NCI-H1105 (cell line): ENCODE data around the gene MAPKBP1.
"Not testable (repeated sequence)": the region's sequence is repeated elsewhere in the genome, so short reads cannot be mapped to it uniquely, and the experiment has no call there.

Experiments used
- DNase-seq: peaks from one replicate; lab custom pipeline; 2025; lab: John Stamatoyannopoulos, UW

Gene MAPKBP1

GRCh38 chr15:41827880-41828806, 53.9 kb downstream of the MAPKBP1 start, which contains the start of gene JMJD7:
Gene JMJD7, plus strand, starts transcription at chr15:41828092. Its CDS starts 33 bp downstream, at chr15:41828125.
- DNase-seq = peak; percentile 64

DNA sequence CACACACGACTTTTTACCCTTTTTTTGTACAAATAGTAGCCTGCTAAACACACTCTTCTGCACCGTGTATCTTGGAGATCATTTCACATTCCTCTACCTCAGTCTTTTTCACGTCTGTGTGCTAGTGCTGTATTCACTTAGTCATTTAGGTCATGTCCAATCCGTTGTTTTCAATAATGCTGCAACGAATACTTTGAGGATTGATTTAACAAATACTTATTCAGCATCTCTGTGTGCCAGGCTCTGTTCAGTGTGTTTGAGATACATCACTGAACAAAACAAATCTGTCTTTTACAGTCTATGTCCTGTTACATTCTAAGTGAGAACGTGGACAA, 54.5 kb downstream of the MAPKBP1 start:
- no peak for DNase-seq

DNA sequence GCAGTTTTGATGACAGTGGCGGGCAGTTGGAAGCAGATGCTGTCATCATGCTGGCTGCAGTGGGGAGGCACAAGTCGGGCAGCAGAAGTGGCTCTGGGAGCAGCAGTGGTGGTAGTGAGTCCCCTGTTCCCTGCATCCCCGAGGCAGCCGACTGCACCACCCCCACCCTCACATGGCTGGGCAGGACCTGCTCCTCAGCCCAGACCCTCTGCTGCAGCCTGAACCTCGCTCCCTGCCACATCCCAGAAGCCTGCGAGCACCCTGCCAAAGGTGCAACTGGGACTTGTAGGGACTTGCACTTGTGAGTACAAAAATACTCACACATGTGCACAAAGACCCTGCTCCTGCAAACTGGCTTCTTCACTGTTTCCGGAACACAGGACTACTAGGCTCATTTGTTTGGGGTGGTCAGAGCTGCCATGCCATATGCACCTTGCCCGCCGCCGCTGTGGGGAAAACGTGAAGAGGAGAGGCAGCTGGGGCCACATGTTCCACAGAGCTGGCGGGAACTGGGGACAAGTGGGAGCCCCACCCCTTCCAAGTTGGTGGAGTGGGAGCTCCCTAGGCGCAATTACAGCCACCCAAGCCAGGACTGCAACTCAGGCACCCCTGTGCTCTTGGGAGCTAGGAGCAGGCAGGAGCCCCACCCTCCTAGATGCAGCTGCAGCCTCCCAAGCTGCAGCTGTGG, 55.8 kb downstream of the MAPKBP1 start:
- no peak for DNase-seq

DNA sequence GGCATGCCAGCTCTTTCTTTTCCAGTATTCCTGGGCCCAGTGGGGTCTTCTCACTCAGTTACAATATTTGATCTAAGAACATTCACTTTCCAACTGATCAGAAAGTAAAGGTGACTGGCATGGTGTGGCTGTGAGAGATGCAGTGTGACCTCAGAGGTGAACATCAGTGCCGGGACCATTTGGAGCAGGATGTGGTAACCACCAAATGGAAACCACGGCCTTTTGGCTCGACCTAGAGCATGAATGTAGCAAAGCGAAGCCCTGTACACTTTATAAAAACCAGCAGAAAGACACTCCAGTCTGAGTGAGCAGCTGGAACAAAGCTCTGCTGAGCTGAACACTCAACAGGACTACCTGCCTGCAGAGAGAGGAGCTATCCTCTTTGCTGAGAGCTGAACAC, 57.0 kb downstream of the MAPKBP1 start:
- not testable (repeated sequence) for DNase-seq

DNA sequence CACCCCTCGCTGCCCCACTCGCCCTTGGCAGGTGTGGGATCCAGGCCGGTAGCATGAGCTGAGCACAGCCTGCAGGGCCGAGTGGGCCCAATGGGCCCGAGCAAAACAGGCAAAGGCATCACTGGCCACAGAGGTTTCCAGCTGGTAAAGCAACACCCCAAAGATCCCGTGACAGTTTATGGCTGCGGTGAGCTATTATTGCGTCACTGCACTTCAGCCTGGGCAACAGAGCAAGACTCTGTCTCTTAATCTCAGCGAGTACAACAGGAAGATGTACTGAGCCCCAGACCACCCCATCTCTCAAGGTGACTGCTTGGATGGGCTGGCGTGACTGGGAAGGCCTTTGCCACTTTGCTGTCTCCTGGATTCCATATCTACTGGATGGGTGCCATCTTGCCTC, 57.9 kb downstream of the MAPKBP1 start:
- DNase-seq = no peak

DNA sequence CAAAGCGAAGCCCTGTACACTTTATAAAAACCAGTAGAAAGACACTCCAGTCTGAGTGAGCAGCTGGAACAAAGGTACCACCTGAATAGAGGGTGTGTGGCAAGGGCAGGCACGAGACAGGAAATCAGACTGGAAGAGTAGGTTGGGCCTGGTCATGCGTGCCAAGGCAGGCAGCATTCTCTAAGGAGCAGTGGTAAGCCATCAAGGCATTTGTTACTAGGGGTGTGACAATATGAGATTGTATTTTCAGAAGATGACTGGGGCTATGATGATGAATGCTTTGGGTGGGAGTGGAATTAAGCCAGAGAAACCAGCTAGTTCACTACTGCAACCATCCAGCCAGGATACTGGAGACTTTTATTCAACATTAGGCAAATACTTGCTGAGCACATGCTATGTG, 58.6 kb downstream of the MAPKBP1 start:
- DNase-seq = no peak

DNA sequence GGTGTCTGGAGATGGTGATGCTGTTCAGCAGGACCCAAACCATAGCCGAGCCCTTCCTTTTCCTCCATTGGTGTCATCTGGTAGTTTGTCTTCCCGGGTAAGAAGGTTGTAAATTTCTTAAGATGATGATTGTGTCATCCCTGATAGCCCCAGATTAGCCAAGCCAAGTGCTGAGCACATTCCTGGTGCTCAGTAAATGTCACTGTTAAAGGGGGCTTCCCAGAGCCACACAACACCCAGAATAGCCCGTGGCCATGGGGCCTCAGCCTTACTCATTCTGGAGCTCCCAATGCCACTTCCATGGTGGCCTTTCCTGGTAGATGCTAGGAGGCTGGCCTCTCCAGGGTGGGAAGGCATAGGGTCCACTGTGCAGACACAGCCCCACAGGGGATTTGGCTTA, 59.8 kb downstream of the MAPKBP1 start:
- no peak for DNase-seq

- no peak for DNase-seq
These were observed 61.8 kb downstream of the MAPKBP1 start for GRCh38 chr15:41836073-41836472.

- DNase-seq = no peak
These were observed 62.6 kb downstream of the MAPKBP1 start for GRCh38 chr15:41836713-41837454.

DNA sequence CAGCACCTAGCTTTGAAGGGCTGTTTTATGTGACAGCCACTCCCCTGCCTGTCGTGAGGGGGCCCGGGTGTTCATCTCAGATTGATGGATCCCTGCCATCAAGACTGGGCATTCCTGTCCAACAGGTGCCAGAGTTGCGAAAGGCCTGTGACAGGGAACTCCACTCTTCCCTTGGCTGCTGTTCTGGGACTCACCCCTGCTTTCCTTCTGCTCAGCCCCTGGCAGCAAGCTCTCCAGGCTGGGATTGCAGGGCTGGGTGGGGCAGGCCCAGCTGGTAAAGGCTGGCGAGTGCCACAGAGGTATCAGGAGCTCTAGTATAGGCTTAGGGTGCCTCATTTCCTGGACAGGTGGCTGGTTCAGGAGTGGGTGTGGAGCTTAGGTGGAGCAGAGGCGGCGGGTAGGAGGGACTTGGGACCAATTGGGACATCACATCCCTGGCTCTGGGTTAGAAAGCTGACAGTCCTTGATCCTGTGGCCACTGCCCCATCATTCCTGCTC, 64.2 kb downstream of the MAPKBP1 start, which contains the start of gene PLA2G4B:
Gene PLA2G4B, plus strand, starts transcription at position 448 of the 498 bp plus-strand sequence. CDS start 67 bp downstream, outside the sequence.
- no peak for DNase-seq

- DNase-seq = no peak
These were observed 65.7 kb downstream of the MAPKBP1 start for GRCh38 chr15:41839781-41840491.

DNA sequence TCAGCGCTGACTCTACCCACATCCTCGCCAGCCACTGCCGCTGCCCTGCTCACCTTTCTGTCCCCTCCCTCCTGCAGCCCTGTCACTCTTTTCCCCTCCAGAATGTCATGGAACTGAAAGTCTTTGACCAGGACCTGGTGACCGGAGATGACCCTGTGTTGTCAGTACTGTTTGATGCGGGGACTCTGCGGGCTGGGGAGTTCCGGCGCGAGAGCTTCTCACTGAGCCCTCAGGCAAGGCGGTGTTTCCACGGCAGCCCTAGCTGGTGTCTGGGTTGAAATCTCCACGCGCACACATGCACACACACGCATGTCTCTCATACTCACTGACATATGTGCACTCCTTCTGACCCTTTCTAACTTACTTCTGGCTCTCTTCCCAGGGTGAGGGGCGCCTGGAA, 66.4 kb downstream of the MAPKBP1 start:
- no peak for DNase-seq

DNA sequence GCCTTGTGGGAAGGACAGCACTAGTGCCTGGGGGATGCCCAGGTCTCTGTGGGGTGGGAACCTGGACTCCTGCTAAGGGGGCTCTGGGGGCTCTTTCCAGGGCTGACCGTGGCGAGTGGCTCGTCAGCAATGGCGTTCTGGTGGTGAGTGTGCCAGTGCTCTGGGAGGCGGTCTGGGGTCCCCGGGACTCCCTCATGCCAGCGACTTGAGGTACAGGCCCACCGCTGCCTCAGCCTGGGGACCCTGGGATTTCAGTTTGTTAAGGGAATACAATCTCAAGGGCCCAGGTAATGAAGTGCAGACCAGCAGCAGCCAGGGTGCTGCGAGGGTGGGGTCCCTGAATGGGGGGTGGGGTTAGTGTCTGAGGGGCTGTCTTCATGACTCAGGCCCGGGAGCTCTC, 66.8 kb downstream of the MAPKBP1 start:
- no peak for DNase-seq

GRCh38 chr15:41842229-41842628, 67.9 kb downstream of the MAPKBP1 start:
- DNase-seq = no peak

- no peak for DNase-seq
These were observed 69.3 kb downstream of the MAPKBP1 start for GRCh38 chr15:41843571-41843970.

- DNase-seq = no peak
These were observed 70.5 kb downstream of the MAPKBP1 start for GRCh38 chr15:41844814-41845213.

DNA sequence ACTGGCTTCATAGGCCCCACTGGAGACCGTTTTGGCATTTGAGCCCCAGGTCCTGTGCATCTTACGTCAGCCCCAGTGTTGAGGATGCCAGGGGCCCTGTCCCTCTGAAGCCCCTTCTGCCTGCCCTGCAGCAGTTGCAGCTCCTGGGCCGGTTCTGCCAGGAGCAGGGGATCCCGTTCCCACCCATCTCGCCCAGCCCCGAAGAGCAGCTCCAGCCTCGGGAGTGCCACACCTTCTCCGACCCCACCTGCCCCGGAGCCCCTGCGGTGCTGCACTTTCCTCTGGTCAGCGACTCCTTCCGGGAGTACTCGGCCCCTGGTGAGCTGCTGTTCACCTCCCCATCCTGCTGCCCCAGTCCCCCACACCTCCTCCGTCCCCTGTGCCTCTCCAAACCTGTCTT, 72.9 kb downstream of the MAPKBP1 start:
- DNase-seq = no peak

DNA sequence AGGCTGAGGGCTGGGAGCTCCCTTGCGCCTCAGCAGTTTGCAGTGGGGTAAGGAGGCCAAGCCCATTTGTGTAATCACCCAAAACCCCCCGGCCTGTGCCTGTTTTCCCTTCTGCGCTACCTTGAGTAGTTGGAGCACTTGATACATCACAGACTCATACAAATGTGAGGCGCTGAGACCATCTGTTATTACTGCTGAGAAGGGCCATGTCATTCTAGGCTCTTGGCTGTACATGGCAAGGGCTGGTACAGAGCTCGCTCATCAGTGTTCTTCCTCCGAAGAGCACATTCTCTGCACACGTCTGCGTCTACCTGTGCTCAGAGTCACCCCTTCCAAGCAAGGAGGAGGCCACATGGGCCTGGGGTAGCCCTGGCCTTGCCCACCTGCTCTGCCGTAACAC, 73.7 kb downstream of the MAPKBP1 start:
- DNase-seq = no peak

- DNase-seq = no peak
These were observed 74.3 kb downstream of the MAPKBP1 start for GRCh38 chr15:41848631-41849030.

- no peak for DNase-seq
These were observed 74.9 kb downstream of the MAPKBP1 start for GRCh38 chr15:41849204-41849603.

DNA sequence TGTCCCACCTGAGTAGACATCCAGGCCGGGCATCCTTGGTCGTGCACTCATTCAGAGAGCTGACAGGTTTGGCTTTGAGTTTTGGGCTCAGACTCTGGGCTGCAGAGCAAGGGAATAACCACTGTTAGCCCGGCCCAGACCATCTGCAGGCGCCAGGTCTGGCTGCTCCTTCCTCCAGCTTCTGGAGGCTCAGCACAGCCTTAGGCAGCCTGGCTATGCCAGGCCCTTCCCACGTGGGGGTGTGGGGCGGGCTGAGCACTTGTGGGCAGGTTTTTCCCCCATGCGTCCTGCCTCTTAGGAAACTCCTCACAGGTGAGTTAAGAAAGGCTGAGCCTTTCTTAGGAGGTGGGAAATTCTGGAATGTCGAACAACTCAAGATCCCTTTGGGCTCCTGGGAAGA, 75.6 kb downstream of the MAPKBP1 start:
- DNase-seq = no peak
